ENCODE measurements around the gene KIRREL1. TPM values are rescaled to one million over a fixed set of nuclear protein-coding genes. Genes with fewer than 3 reads are reported as not detected.

Gene KIRREL1
- total and polyA plus RNA-seq, 5 donors from 2014 or later, result not detected

DNA sequence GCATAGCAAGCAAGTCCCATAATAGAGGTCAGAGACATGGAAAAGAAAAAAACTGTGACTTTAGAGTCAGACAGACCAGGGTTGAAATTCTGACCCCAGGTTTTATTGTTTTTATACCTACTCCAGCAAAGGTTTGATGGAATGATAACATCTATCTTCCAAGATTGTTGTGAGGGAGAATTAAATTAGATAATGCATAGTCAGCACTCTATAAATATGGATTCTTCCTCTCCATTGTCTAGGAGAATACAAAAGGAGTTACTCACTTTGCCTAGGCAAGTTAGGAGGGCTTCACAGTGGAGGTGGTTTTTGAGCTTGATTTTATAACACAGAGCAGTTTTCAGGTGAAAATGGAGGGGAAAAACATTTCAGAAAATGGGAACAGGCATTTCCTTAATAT is 46.9 kb downstream of the KIRREL1 start:
- no peaks in the 10 kb centered on the region for H3K36me3 ChIP-seq (ENCODE audit: control insufficient read depth, insufficient read depth, low read length)
- Mint-ChIP-seq H3K36me3 (no peaks in the 10 kb centered on the region), H3K27me3 (peaks cover 8% of the 10 kb centered on the region), H3K9me3 (no peaks in the 10 kb centered on the region), H3K4me1 (no peaks in the 10 kb centered on the region), H3K27ac (no peak overlapping the region), H3K4me3 (no peak overlapping the region)
- H3K27ac ChIP-seq (ENCODE audit: insufficient read depth, low read length, poor library complexity, severe bottlenecking), result no peak overlapping the region
- ATAC-seq (ENCODE audit: low read depth in 2 of 2), result no peak
- H3K4me3 ChIP-seq (ENCODE audit: low read depth, low read length), result no peak overlapping the region
- H3K4me1 ChIP-seq (ENCODE audit: control insufficient read depth, insufficient read depth, low read length, poor library complexity, severe bottlenecking), result no peaks in the 10 kb centered on the region
- H3K27me3 ChIP-seq (ENCODE audit: control insufficient read depth, insufficient read depth, low read length), result no peaks in the 10 kb centered on the region
- no peak for DNase-seq
- no peaks in the 10 kb centered on the region for H3K9me3 ChIP-seq (ENCODE audit: control insufficient read depth in 2 of 2, low read length in 2 of 2)

DNA sequence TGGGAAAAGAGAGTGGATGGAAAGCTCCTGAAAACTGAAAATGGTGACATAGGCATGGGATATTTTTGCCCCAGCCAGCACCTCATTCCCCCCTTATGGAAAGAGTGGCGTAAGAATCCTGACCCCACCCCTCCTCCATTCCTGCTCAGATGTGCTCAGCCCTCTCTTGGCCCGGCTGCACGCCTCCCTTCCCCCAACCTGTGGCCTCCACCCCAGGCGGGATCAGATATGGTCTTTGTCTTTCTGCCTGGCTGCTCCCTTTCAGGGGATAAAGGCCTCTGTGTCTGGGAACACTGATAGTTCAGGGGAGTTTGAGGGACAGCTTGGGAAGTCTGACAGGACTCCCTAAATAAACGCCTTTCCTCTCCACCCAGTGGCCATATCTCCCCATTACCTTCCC is 49.8 kb downstream of the KIRREL1 start:
- no peaks in the 10 kb centered on the region for H3K4me1 Mint-ChIP-seq
- no peak overlapping the region for H3K27ac ChIP-seq (ENCODE audit: insufficient read depth, low read length, poor library complexity, severe bottlenecking)
- DNase-seq, result no peak
- ATAC-seq (ENCODE audit: low read depth in 2 of 2), result no peak
- H3K27ac Mint-ChIP-seq, result no peak overlapping the region
- H3K9me3 Mint-ChIP-seq, result no peaks in the 10 kb centered on the region
- H3K9me3 ChIP-seq (ENCODE audit: control insufficient read depth in 2 of 2, low read length in 2 of 2), result no peaks in the 10 kb centered on the region
- H3K27me3 ChIP-seq (ENCODE audit: control insufficient read depth, insufficient read depth, low read length), result no peaks in the 10 kb centered on the region
- H3K4me3 Mint-ChIP-seq, result no peak overlapping the region
- no peak overlapping the region for H3K4me3 ChIP-seq (ENCODE audit: low read depth, low read length)
- H3K27me3 Mint-ChIP-seq, result peaks cover 13% of the 10 kb centered on the region
- no peaks in the 10 kb centered on the region for H3K4me1 ChIP-seq (ENCODE audit: control insufficient read depth, insufficient read depth, low read length, poor library complexity, severe bottlenecking)
- H3K36me3 Mint-ChIP-seq, result no peaks in the 10 kb centered on the region
- no peaks in the 10 kb centered on the region for H3K36me3 ChIP-seq (ENCODE audit: control insufficient read depth, insufficient read depth, low read length)

DNA sequence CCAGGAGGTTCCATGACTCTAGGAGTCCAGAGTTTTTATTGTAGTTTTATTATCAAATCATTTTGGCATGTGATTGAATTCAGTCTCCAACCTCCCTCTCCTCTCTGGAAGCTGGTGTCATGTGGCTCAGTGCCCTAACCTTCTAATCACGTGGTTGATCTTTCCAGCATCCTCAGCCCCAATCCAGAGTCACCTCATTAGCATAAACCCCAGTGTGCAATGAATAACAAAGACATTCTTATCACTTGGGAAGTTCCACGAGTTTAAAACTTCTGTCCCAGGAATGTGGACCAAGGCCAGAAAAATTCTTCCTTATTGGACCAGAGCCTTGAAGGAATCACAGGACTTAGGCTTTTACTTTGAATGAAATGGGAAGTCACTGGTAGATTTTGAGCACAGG is 52.2 kb downstream of the KIRREL1 start:
- no peak overlapping the region for H3K4me3 ChIP-seq (ENCODE audit: low read depth, low read length)
- no peaks in the 10 kb centered on the region for H3K4me1 ChIP-seq (ENCODE audit: control insufficient read depth, insufficient read depth, low read length, poor library complexity, severe bottlenecking)
- no peak for ATAC-seq (ENCODE audit: low read depth in 2 of 2)
- no peak for DNase-seq
- H3K4me1 Mint-ChIP-seq, result no peaks in the 10 kb centered on the region
- no peak overlapping the region for H3K27ac ChIP-seq (ENCODE audit: insufficient read depth, low read length, poor library complexity, severe bottlenecking)
- H3K9me3 Mint-ChIP-seq, result no peaks in the 10 kb centered on the region
- H3K36me3 ChIP-seq (ENCODE audit: control insufficient read depth, insufficient read depth, low read length), result no peaks in the 10 kb centered on the region
- H3K27ac Mint-ChIP-seq, result no peak overlapping the region
- H3K27me3 ChIP-seq (ENCODE audit: control insufficient read depth, insufficient read depth, low read length), result no peaks in the 10 kb centered on the region
- H3K9me3 ChIP-seq (ENCODE audit: control insufficient read depth in 2 of 2, low read length in 2 of 2), result no peaks in the 10 kb centered on the region
- H3K36me3 Mint-ChIP-seq, result no peaks in the 10 kb centered on the region
- peaks cover 10% of the 10 kb centered on the region for H3K27me3 Mint-ChIP-seq
- no peak overlapping the region for H3K4me3 Mint-ChIP-seq

GRCh38 chr1:158046715-158047510 is 53.5 kb downstream of the KIRREL1 start:
- Histone ChIP-seq H3K27me3 (ENCODE audit: control insufficient read depth, insufficient read depth, low read length) (no peaks in the 10 kb centered on the region), H3K27ac (ENCODE audit: insufficient read depth, low read length, poor library complexity, severe bottlenecking) (no peak overlapping the region), H3K9me3 (ENCODE audit: control insufficient read depth in 2 of 2, low read length in 2 of 2) (no peaks in the 10 kb centered on the region), H3K4me1 (ENCODE audit: control insufficient read depth, insufficient read depth, low read length, poor library complexity, severe bottlenecking) (no peaks in the 10 kb centered on the region), H3K4me3 (ENCODE audit: low read depth, low read length) (no peak overlapping the region), H3K36me3 (ENCODE audit: control insufficient read depth, insufficient read depth, low read length) (no peaks in the 10 kb centered on the region)
- H3K4me1 Mint-ChIP-seq, result no peaks in the 10 kb centered on the region
- ATAC-seq (ENCODE audit: low read depth in 2 of 2), result no peak
- peaks cover 5% of the 10 kb centered on the region for H3K27me3 Mint-ChIP-seq
- no peak overlapping the region for H3K4me3 Mint-ChIP-seq
- no peaks in the 10 kb centered on the region for H3K36me3 Mint-ChIP-seq
- no peak for DNase-seq
- no peak overlapping the region for H3K27ac Mint-ChIP-seq
- H3K9me3 Mint-ChIP-seq, result no peaks in the 10 kb centered on the region

DNA sequence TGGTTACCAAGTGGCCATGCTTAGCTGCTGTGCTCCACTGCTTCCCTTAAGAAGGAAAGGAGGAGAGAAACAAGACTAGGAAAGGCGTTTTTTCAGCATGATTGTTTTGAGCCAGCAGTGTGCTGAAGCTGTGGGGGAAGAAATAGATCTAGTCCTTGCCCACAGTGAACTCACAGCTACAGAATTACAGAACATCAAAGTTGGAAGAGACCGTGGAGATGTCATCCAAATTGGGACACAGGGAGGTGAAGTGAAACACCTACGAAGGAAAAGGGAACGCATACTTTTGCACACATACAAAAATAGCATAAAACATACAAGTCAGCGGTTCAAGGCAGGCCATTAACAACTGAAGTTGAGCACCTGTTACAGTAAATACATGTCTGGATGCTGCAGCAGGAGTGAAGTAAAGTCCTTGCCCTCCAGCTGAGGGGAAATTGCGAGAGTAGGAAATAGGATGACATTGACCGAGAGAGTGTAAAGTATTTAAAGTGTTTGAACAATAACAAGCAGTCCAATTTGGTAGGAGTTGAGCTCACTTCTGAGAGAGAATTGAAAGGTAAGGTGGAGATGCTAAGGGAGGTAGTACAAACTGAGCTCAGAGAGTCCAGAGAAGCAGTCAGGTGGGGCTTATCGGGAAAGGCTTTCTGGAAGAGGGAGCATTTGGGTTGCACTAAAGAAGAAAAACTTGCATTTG is 55.1 kb downstream of the KIRREL1 start:
- Mint-ChIP-seq H3K27ac (no peak overlapping the region), H3K4me1 (no peaks in the 10 kb centered on the region), H3K27me3 (peaks cover 5% of the 10 kb centered on the region), H3K36me3 (no peaks in the 10 kb centered on the region), H3K4me3 (no peak overlapping the region), H3K9me3 (no peaks in the 10 kb centered on the region)
- Histone ChIP-seq H3K9me3 (ENCODE audit: control insufficient read depth in 2 of 2, low read length in 2 of 2) (no peaks in the 10 kb centered on the region), H3K27me3 (ENCODE audit: control insufficient read depth, insufficient read depth, low read length) (no peaks in the 10 kb centered on the region), H3K4me3 (ENCODE audit: low read depth, low read length) (no peak overlapping the region), H3K4me1 (ENCODE audit: control insufficient read depth, insufficient read depth, low read length, poor library complexity, severe bottlenecking) (no peaks in the 10 kb centered on the region), H3K27ac (ENCODE audit: insufficient read depth, low read length, poor library complexity, severe bottlenecking) (no peak overlapping the region), H3K36me3 (ENCODE audit: control insufficient read depth, insufficient read depth, low read length) (no peaks in the 10 kb centered on the region)
- ATAC-seq (ENCODE audit: low read depth in 2 of 2), result no peak
- DNase-seq, result no peak

- Histone ChIP-seq H3K9me3 (ENCODE audit: control insufficient read depth in 2 of 2, low read length in 2 of 2) (no peaks in the 10 kb centered on the region), H3K27me3 (ENCODE audit: control insufficient read depth, insufficient read depth, low read length) (no peaks in the 10 kb centered on the region), H3K27ac (ENCODE audit: insufficient read depth, low read length, poor library complexity, severe bottlenecking) (no peak overlapping the region), H3K36me3 (ENCODE audit: control insufficient read depth, insufficient read depth, low read length) (no peaks in the 10 kb centered on the region), H3K4me3 (ENCODE audit: low read depth, low read length) (no peak overlapping the region), H3K4me1 (ENCODE audit: control insufficient read depth, insufficient read depth, low read length, poor library complexity, severe bottlenecking) (no peaks in the 10 kb centered on the region)
- Mint-ChIP-seq H3K36me3 (no peaks in the 10 kb centered on the region), H3K4me1 (no peaks in the 10 kb centered on the region), H3K27ac (no peak overlapping the region), H3K27me3 (peaks cover 5% of the 10 kb centered on the region), H3K9me3 (no peaks in the 10 kb centered on the region), H3K4me3 (no peak overlapping the region)
- DNase-seq (no peak), ATAC-seq (ENCODE audit: low read depth in 2 of 2) (no peak)
Observed at GRCh38 chr1:158049853-158050252, 56.4 kb downstream of the KIRREL1 start.

DNA sequence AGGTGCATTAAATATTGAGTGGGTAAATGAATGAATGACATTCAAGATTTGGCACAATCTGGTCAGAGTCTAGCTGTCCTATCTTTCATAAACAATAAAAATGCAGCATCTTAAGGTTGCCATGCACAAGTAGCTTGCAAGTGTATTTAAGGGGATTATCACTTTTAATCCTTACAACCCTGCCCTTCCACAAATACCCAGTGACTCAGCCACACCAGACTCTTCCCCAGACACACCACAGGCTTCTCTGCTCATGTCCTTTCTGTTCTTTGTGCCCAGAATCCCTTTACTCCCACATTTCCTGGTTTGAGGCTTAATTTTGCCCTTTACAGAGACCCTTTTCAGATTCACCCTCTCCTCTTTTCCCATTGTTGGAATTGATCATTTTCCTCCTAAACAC is 59.8 kb downstream of the KIRREL1 start:
- H3K36me3 ChIP-seq (ENCODE audit: control insufficient read depth, insufficient read depth, low read length), result no peaks in the 10 kb centered on the region
- Mint-ChIP-seq H3K9me3 (no peaks in the 10 kb centered on the region), H3K4me3 (no peak overlapping the region), H3K36me3 (no peaks in the 10 kb centered on the region), H3K27me3 (no peaks in the 10 kb centered on the region), H3K4me1 (no peaks in the 10 kb centered on the region), H3K27ac (no peak overlapping the region)
- no peak for DNase-seq
- H3K4me1 ChIP-seq (ENCODE audit: control insufficient read depth, insufficient read depth, low read length, poor library complexity, severe bottlenecking), result no peaks in the 10 kb centered on the region
- ATAC-seq (ENCODE audit: low read depth in 2 of 2), result no peak
- no peak overlapping the region for H3K27ac ChIP-seq (ENCODE audit: insufficient read depth, low read length, poor library complexity, severe bottlenecking)
- no peak overlapping the region for H3K4me3 ChIP-seq (ENCODE audit: low read depth, low read length)
- H3K27me3 ChIP-seq (ENCODE audit: control insufficient read depth, insufficient read depth, low read length), result no peaks in the 10 kb centered on the region
- H3K9me3 ChIP-seq (ENCODE audit: control insufficient read depth in 2 of 2, low read length in 2 of 2), result no peaks in the 10 kb centered on the region

- H3K36me3 ChIP-seq (ENCODE audit: control insufficient read depth, insufficient read depth, low read length), result no peaks in the 10 kb centered on the region
- no peaks in the 10 kb centered on the region for H3K27me3 ChIP-seq (ENCODE audit: control insufficient read depth, insufficient read depth, low read length)
- H3K9me3 ChIP-seq (ENCODE audit: control insufficient read depth in 2 of 2, low read length in 2 of 2), result no peaks in the 10 kb centered on the region
- H3K4me1 ChIP-seq (ENCODE audit: control insufficient read depth, insufficient read depth, low read length, poor library complexity, severe bottlenecking), result no peaks in the 10 kb centered on the region
- ATAC-seq (ENCODE audit: low read depth in 2 of 2) (no peak), DNase-seq (no peak)
- H3K4me1 Mint-ChIP-seq, result no peaks in the 10 kb centered on the region
- no peak overlapping the region for H3K27ac ChIP-seq (ENCODE audit: insufficient read depth, low read length, poor library complexity, severe bottlenecking)
- no peaks in the 10 kb centered on the region for H3K36me3 Mint-ChIP-seq
- no peaks in the 10 kb centered on the region for H3K9me3 Mint-ChIP-seq
- H3K4me3 ChIP-seq (ENCODE audit: low read depth, low read length), result no peak overlapping the region
- no peaks in the 10 kb centered on the region for H3K27me3 Mint-ChIP-seq
- H3K4me3 Mint-ChIP-seq, result no peak overlapping the region
- no peak overlapping the region for H3K27ac Mint-ChIP-seq
Observed at GRCh38 chr1:158054721-158055120, 61.3 kb downstream of the KIRREL1 start.

Measured in CD4-positive, CD25-positive, alpha-beta regulatory T cell (primary cell).